HG02973 (cell line): ENCODE measurements around the gene SETD3.

Source experiments
- ATAC-seq: cut with Tn5 transposase; IDR thresholded peaks from one replicate; pipeline ENCODE4 v1.9.1; 2021; ENCODE audit warnings: moderate library complexity; ENCODE audit not compliant: unreplicated experiment

SETD3 gene

DNA sequence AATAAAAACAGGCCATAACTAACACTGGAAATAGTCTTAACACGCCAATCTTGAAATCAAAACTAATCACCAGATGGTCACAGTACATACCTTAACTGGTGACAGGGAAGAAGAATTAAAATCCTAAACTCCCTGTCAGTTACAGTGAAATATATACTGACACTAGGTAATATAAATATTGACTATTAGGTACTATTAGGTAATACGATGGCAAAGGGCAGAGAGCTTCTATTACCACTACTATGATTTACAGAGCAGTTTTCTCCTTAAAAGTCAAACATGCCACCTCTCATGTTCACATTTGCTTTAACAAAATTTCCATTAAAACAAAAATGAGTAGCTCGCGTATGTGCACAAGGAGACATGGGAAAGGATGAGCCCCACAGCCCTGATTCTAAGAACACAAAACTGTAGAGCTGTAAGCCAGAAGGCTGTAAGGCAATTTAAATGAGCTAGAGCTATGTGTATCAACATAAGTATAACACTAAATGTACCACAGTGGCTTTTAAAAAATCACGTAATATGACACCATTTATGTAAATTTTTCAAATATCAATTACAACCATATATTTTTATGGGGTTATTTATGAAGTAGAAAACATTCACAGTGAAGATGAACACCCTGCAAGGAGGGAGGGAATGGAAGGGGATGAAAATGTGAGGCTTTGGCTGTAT, 19.1 kb downstream of the SETD3 start:
- no peak for ATAC-seq

DNA sequence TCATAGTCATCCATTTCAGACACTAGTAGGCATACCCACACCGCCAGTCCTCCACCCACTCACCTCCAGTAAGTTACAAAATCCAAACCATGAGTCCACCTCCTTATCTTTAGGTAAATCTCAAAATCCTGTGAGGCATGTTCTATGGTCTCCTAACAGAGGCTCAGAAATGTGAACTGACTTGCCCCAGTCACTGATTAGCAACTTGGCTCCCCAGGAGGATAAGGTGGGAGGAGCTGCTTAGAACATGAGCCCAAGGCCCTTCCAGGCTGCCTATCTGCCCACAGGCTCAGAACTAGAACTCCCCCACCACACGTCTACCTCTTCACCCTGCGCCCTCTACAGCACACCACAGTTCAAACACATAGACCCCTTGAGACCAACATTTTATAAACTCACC, 19.9 kb downstream of the SETD3 start:
- ATAC-seq, result no peak

DNA sequence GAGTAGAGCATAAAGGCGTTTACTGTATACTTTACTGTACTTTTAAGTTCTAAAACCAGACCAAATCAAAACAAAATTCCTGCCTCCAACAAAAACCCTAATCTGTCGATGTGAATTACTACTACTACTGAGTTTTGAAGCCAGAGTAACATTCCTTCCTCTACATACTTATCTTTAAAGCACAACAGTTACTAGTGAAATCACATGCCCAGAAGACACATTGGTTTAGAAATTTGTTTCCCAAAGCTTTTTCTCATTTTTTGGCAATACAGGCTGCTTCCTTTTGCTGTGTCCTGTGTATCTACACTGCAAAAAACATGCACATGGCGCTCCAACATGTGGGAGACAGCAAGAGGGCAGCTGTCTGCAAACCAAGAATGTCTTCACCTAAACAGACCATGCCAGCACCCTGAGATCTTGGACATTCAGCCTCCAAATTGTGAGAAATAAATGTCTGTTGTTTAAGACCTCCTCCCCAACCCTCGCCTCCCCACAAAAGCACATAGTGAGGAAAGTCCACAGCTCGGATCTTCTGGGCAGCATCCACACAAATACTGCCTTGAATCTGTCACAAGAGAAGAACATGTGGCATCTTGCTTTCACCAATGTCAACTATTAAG, 21.1 kb downstream of the SETD3 start:
- ATAC-seq, result no peak

DNA sequence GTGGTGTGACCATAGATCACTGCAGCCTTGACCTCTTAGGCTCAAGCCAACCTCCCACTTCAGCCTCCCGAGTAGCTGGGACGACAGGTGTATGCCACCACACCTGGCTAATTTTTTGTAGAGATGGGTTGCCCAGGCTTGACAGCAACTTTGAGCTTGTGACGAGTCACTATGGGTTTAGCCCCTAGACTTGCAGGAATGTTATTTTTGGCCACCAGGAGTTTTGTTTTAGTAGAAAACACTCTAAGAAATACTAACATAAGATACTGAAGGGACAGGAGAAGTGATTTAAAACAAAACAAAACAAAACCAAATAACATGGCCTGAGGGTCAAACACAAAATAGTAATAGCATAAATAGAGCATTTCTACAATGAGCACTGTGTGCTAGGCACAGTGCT, 26.4 kb downstream of the SETD3 start:
- no peak for ATAC-seq

DNA sequence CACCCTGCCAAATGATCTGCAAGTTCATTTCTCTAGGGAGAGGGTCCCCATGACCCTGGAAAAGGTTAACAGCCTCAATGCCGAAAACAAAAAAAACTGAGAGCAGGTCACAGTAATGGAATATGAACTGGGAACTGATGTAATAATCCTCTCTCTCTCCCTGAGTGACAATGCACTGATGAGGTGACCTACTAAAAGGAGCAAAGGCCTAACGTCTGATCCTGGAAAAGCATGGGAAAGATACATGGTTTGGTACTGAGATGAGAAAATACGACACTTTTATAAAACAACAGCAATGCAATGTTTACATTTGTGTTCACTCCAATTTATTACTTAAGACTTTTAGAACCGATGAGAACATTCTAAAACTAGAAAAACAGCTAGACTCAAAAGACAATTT, 27.7 kb downstream of the SETD3 start:
- ATAC-seq, result no peak

DNA sequence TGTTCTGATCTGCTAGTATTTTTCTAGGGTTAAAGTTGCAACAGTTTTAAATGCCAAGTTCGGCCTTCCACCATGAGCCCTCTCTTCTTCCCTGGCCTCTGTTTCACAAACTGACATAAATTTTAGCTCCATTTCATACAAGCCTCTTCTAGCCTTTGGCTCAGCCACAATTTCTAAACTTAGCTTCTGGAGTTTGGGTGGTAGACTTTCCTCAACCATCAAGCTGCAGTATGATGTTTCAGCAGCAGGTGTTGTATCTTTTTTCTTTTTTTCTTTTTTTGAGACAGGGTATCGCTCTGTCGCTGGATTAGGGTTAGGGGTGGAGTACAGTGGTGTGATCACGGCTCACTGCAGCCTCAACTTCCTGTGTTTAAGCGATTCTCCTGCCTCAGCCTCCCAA, 29.4 kb downstream of the SETD3 start:
- ATAC-seq, result no peak

DNA sequence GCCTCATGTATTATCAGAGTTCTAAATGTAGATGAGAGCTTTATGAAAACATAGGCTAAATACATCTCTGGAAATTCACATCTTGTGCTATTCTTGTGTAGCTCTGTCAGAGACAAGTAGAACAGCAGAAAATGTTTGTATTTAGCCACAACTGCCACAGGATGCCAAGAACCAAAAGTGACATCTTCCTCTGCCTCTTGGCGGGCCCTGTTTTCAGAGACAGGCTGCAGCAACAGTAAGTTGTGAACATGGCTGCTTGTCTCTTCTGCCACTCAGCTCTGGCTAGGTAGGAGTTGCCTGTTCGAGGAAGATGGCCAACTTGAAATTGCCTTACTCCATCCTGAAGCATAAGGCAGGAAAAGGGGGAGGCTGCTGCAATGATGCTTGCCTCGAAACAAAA, 30.4 kb downstream of the SETD3 start:
- ATAC-seq, result no peak

DNA sequence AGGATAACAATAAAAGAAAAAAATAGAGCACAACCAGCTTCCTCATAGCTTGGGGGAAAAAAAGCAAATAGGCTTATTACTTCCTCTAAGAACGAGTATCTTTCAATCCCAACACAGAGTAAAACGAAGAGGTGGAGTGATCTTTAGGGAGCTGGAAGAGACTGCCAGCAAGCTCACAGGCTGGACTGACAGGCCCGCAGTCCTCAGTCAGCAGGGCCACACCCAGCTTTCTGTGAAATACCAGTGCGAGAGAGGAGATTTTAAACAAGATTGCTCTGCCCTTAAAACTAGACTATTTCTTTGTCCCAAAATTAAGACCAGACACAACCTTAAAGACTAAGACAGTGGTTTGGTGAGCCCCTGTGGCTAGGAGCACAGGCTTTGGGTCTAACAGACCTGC, 32.9 kb downstream of the SETD3 start:
- no peak for ATAC-seq

DNA sequence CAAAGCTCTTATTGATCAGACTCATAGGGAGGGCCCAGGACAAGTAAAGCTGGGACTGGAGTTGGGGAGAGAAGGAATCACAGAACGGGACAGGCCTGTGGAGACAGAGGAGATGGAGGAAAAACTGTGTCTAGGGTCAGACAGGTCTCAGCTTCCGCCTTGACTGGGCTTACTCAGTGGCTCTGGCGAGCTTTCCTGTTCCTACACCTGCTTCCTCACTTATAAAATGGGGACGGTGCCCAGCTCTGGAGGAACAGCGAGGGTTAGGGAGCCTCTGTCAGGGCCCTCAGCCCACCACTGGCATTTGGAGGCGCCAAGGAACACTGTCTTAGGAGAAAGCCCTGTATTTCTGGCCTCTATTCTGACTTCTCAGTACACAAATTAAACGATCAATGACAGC, 34.7 kb downstream of the SETD3 start:
- ATAC-seq, result no peak

DNA sequence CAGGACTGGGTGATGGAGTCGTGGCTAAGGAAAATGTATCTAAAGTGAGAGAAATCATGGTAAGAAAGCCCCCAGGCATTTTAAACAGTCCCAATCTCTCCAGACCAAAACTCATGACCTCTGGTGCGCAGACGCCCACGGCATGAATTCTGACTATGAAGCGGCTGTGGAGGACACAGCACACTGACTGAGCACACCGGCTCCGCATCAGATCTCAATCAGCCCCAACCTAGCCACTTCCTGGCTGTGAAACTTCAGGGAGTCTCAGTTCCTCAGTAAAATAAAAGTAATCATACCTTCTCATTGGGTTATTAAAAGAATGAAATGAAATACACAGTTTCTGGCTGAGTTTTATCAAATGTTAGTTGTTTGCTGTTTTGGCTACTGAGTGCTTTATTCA, 38.7 kb downstream of the SETD3 start:
- ATAC-seq, result no peak

DNA sequence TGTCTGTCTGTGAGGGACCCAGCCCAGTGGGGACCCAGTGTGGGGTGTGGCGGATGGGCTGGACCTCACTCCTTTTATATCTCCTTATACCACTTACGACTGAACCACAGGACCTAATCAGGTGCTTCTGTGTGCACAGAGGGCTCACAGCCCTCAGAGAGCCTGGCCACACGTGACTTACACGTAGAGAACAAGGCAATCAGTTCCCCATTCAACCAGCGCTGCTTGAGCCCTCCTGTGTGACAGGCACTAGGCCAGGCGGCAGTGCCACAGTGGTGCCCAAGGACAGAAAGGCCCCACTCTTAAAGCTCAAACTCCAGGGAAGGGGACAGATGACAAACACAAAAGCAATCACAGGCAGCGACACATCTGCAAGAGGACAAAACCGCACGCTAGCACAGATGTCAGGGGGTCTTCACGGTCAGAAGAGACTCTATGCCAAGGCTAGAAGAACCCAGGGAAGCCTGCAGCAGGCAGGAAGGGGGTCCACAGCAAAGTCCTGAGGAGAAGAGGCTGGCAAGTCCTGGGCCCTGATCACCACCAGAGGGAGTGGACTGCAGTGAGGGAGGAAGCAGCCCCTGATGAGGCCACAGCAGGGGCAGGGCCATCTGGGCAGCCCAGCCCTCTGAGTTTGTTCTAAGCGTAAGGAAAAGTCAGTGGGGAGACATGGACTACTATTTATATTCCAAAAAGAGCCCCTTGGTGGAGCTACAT, 39.3 kb downstream of the SETD3 start:
- ATAC-seq, result no peak

DNA sequence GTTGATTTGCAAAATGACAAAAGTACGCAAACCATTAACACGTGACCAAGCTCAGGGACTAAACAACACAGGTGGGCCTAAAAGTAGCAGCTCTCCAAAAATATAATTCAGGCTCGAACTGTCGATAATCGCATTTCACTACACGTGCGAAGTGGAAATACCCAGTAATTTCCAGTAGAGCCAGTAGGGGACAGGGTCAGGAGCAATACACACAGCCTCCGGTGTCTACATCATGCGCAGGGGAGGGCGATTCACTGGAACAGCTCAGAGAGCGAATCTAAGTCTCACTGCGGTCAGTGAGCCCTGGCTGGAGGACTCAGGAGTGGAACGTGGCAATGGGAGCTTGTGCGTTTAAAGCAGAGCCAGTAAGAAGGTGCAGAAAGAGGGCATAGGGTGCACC, 40.4 kb downstream of the SETD3 start:
- no peak for ATAC-seq

DNA sequence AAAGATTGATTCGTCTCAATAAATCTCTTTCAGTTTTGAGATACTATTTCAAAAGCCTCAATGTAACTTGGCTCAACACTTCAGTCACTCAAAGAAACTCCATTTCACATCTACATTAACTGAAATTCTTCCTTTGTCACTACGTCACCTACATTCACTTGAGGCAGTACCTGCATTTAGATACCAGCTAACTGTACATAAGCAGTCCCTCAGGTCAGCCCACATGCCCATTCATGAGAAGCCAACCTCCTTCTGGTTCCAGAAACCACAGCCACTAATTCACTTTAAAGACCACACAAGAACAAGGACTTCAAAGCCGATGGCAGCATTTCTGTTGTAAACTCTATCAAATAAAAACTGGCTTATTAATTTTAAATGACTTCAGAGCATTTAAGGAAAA, 43.0 kb downstream of the SETD3 start:
- no peak for ATAC-seq

DNA sequence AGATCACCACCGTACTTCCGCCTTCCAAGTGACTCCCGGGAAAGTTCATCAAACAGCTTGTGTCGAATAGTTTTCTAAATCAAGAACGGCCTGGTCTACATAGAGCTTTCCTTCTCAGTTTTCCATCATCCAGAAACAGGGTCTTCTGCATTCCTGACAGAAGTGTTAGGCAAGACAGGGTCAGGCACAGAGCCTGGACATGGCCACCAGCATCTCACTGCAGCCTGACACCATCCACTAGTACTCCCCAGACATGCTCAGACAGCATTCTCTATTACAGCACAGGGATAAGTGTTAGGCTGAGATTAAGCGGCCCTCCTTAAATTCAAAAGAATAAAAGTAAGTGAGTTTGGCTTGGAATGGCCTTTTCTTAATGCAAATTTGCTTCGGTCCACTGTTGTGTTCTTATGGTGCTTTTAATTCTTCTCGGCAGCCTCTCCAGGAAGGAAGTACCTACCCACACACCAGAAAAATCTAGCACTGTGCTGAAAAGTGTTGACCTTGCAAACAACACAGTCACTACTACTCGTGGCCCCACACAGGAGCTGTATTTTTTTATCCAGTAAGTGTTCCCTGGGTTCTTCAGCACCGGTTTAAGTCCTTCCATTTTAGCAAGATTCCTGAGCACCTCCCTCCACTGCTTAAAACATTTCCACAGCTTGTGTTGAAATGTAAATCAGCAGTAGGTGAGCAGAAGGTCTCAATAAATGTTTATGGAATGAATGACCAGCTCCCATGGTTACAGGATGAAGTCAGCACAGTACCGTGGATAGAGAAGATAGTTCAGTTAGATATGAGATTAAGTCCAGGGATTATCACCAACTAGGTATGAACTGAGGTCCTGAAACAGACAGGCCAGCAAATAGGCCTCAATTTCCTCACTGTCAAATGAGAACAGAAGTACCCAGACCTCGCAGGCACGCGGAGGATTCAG, 44.1 kb downstream of the SETD3 start:
- no peak for ATAC-seq

DNA sequence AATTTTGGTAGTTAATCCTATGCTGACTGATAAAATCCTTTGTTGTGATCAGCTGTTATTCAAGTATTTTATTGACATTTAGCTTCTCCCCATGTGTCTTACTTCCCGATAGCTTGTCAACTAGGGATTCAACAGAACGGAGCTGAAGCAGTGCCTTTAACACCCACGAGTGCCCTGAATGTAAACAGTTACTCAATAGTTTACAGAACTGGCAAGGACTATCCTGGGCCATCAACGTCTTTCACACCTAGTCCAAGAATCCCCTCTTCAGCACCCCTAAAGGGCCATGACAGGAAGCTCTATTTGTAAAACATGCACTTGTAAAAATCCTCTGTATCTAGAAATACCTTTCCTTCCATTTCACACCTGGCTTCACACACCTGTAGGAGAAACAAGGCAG, 45.3 kb downstream of the SETD3 start:
- no peak for ATAC-seq

DNA sequence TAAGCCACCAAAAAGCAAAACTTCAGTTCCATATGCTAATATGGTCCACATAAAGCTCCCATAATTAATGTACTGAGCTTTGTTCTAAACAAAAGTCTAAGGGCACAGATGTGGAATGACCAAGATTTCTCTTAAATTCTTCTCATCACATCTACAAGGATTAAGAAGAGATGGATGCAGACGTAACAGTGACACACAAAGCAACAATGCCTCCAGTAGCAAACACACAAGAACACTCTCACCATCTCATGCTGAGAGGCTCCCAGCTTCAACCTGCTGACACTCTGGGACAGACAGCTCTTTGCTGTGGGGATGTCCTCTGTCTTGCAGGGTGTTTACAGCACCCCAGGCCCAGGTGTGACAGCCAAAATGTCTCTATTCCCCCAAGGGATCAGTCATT, 48.2 kb downstream of the SETD3 start:
- no peak for ATAC-seq

DNA sequence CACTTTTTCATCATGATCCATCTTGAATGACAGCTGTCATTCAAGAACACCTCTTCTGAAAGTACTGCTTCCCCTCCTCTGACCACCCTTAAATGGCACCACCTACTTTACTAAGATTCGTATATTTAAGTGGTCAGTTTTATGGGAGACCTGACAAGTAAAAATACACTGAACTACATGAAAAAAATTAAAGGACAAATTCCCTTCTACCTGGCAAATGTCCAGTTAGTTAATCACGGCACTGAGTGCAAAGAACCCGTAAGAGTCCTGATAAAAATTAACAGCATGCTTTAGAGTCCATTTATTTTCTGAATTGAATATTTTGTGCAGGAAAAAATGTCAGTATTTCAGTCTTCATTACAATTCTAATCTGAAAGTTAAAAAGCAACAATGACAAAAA, 48.7 kb downstream of the SETD3 start:
- no peak for ATAC-seq

DNA sequence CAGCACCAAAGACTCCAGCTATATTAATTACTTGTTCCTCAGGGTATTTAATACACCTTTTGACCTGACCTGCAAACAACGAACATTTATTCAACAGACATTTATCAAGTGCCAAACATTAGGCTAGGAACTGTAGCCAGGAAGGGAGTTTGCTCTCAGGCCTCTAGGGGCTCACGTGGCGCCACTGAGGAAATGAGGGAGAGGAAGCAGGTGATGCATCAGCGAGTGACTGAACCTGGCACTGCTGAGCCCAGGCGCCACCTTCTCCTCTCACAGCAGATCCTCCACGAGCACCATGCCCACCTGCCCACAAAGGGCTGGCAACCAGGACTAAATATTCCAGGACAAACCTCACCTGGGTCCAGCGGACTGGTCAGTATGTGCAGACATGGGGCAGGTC, 50.2 kb downstream of the SETD3 start:
- ATAC-seq, result peak; percentile 84

DNA sequence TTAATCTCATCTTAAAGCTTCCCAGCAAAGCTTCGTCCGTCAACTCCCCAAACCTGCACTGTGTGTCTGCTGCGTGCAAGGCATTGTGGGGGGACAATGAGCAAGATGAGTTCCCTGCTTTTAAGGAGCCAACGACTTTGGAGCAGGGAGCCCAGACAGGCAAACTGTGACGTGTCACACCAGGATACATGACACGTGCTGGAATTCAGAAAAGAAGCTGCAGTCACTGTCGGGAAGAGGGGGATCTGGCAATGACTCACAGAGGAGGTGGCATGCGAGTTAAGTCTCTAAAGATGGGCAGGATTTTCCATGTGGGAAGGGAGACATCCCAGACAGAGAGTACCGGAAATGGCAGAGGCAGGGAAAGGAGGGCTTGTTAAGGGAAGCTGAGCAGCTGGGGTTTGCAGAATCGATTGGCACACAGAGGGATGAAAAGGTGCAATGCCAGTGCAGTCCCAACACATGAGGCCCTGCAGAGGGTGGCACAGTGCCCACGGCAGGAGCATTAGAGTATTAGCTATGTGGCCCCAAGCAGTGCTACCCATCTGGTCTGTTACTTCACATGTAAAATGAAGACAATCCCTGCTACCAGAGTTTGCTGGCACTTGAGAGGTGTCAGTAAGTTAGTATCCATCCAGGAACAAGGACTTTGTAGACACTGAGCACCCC, 52.9 kb downstream of the SETD3 start:
- no peak for ATAC-seq

DNA sequence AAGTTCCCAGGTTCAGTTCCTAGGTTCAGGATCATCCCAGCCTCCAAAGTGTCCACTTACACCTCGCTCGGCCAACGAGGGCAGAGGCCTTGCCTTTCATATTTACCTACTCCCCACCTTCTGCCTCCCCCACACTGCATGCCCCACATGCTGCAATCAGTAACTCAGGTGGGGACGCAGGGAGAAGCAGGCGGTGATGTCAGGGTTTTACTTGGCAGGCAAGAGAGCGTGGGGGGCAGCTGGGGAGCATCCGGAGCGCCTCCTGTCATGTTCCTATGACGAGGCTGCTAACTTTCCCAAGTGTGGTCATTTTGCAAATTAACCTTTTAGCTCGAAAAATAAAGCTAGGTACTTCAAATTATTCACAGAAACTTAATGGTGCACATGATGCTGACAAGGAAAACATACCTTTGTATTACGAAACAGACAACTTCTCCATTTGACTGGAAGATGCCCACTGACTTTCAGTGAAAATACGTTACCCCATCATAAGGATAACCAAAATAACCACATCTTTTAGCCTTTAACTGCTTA, 53.8 kb downstream of the SETD3 start:
- no peak for ATAC-seq

DNA sequence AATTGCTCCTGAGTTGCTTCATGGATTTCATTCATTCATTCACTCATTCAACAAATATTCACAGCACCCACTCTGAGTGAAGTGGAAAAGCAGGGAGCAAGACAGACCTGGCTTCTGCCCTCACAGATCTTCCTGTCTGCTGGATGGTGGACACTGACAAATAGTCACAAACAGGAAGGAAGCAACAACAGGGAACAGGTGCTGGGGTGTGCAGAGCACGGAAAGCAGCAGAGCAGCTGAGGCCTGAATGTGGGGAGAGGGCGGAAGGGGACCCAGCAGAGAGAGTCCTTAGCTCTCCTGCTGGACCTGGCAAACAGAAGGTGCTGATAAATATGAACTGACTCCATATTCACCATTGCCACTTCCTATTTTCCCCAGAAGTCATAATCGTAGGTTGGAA, 54.4 kb downstream of the SETD3 start:
- no peak for ATAC-seq
